Measurements from ENCODE around the gene MFAP5.

Gene MFAP5

DNA sequence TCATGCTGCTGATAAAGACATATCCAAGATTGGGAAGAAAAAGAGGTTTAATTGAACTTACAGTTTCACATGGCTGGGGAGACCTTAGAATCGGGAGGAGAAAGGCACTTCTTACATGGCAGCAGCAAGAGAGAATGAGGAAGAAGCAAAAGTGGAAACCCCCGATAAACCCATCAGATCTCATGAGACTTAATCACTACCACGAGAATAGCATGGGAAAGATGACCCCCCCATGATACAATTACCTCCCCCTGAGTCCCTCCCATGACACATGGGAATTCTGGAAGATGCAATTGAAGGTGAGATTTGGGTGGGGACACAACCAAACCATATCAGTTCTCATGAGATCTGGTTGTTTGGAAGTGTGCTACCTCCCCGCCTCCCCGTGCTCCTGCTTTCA is 9.8 kb upstream of the MFAP5 start:
- no peaks in the 10 kb centered on the region for H3K27me3 ChIP-seq (ENCODE audit: control insufficient read depth, insufficient read depth, low read length)
- H3K4me1 ChIP-seq (ENCODE audit: control insufficient read depth, insufficient read depth, low read length): no peaks in the 10 kb centered on the region
- no peak overlapping the region for H3K4me2 ChIP-seq (ENCODE audit: low read length)
- no peaks in the 10 kb centered on the region for H3K36me3 ChIP-seq (ENCODE audit: insufficient read depth, low read length)
- no peak overlapping the region for H3K4me3 ChIP-seq (ENCODE audit: low read length)
- no peak overlapping the region for H3K9ac ChIP-seq (ENCODE audit: low read depth, low read length)
- no peaks in the 10 kb centered on the region for H3K9me3 ChIP-seq (replicated peaks; ENCODE audit: low read length)

DNA sequence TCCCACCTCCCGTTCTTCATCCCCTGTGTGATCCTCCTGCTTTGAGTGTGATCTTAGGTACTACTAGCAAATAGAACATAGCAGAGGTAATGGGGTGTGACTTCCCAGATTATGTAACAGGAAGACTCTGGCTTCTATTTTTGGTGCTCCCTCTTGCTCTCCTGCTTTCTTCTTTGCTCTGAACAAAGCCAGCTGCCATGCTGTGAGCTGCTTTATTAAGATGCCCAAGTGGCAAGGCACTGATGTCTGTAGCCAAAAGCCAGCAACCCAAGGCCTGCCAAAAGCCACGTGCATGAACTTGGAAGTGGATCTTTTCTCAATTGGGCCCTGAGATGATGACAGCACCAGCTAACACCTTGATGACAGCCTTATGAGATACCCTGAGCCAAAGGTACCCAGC is 5.8 kb upstream of the MFAP5 start:
- Histone ChIP-seq H3K4me2 (ENCODE audit: low read length) (no peak overlapping the region), H3K36me3 (ENCODE audit: insufficient read depth, low read length) (no peaks in the 10 kb centered on the region), H3K9me3 (replicated peaks; ENCODE audit: low read length) (no peaks in the 10 kb centered on the region), H3K9ac (ENCODE audit: low read depth, low read length) (no peak overlapping the region), H3K4me1 (ENCODE audit: control insufficient read depth, insufficient read depth, low read length) (no peaks in the 10 kb centered on the region), H3K27me3 (ENCODE audit: control insufficient read depth, insufficient read depth, low read length) (no peaks in the 10 kb centered on the region), H3K4me3 (ENCODE audit: low read length) (no peak overlapping the region)

DNA sequence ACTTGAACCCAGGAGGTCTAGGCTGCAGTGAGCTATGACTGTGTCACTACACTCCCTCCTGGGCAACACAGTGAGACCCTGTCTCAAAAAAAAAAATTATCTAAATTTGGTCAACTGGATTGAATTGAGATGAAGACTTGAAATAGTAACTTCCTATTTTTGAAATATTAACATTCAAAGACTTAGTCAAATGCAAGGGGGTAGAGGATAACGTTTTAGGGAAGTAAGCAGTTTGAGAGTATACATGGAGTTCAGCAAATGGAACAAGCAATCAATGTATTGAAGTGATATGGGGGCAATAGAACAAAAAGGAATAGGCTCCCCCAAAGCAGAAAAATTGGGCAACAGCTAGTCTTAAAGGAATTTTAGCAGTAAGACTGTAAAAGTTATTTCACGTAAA is 4.6 kb upstream of the MFAP5 start:
- Histone ChIP-seq H3K4me2 (ENCODE audit: low read length) (no peak overlapping the region), H3K36me3 (ENCODE audit: insufficient read depth, low read length) (no peaks in the 10 kb centered on the region), H3K9me3 (replicated peaks; ENCODE audit: low read length) (no peaks in the 10 kb centered on the region), H3K4me3 (ENCODE audit: low read length) (no peak overlapping the region), H3K4me1 (ENCODE audit: control insufficient read depth, insufficient read depth, low read length) (peaks cover 3% of the 10 kb centered on the region), H3K27me3 (ENCODE audit: control insufficient read depth, insufficient read depth, low read length) (no peaks in the 10 kb centered on the region), H3K9ac (ENCODE audit: low read depth, low read length) (no peak overlapping the region)

DNA sequence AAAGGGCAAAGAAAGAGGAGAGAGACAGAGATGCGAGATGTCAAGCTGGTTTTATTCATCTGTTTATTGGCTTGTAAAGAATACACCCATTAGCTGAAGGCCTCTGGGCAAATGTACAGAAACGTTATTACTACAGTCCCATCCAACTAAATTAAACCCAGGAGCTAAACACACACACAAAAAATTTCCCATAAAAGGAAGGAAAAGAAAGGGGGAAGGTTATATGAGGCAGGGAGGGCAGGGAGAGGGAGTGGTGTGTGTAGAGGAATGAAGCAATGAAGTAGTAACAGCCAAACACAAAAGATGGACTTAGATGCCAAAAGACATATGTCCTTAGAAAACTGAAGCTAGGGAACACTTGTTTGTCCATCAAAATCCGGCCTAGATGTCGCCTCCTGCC is 3.1 kb upstream of the MFAP5 start:
- Histone ChIP-seq H3K9me3 (replicated peaks; ENCODE audit: low read length) (no peaks in the 10 kb centered on the region), H3K9ac (ENCODE audit: low read depth, low read length) (no peak overlapping the region), H3K4me3 (ENCODE audit: low read length) (no peak overlapping the region), H3K4me1 (ENCODE audit: control insufficient read depth, insufficient read depth, low read length) (peaks cover 3% of the 10 kb centered on the region), H3K4me2 (ENCODE audit: low read length) (no peak overlapping the region), H3K36me3 (ENCODE audit: insufficient read depth, low read length) (no peaks in the 10 kb centered on the region), H3K27me3 (ENCODE audit: control insufficient read depth, insufficient read depth, low read length) (no peaks in the 10 kb centered on the region)

- Histone ChIP-seq H3K4me2 (ENCODE audit: low read length) (no peak overlapping the region), H3K36me3 (ENCODE audit: insufficient read depth, low read length) (no peaks in the 10 kb centered on the region), H3K4me1 (ENCODE audit: control insufficient read depth, insufficient read depth, low read length) (peaks cover 3% of the 10 kb centered on the region), H3K4me3 (ENCODE audit: low read length) (no peak overlapping the region), H3K27me3 (ENCODE audit: control insufficient read depth, insufficient read depth, low read length) (no peaks in the 10 kb centered on the region), H3K9me3 (replicated peaks; ENCODE audit: low read length) (no peaks in the 10 kb centered on the region), H3K9ac (ENCODE audit: low read depth, low read length) (no peak overlapping the region)
Observed at GRCh38 chr12:8664228-8664913, 1.7 kb upstream of the MFAP5 start.

DNA sequence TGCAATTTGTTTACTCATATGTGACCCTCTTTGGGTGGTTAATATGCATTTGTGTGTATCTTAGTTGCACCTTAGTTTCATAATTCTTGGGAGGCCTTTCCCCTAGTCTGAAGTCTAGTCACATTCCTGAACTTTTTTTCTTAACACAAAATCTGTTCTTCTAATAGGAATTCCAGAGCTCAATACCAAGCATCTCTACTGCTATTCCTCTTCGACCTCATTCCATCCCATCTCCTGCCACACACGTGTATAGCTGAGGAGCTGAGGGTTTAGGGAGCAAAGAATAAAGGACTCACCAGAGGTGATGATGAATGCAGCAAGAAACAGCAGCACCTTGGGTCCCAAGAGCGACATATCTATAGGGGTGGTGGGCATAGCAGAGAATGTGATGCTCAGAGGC is 875 bp downstream of the MFAP5 start:
- no peaks in the 10 kb centered on the region for H3K36me3 ChIP-seq (ENCODE audit: insufficient read depth, low read length)
- H3K4me3 ChIP-seq (ENCODE audit: low read length): peak overlapping the region; percentile 66
- H3K4me2 ChIP-seq (ENCODE audit: low read length): peak overlapping the region; percentile 70
- H3K9me3 ChIP-seq (replicated peaks; ENCODE audit: low read length): no peaks in the 10 kb centered on the region
- peak overlapping the region; percentile 77 for H3K9ac ChIP-seq (ENCODE audit: low read depth, low read length)
- H3K4me1 ChIP-seq (ENCODE audit: control insufficient read depth, insufficient read depth, low read length): peaks cover 3% of the 10 kb centered on the region
- H3K27me3 ChIP-seq (ENCODE audit: control insufficient read depth, insufficient read depth, low read length): no peaks in the 10 kb centered on the region

DNA sequence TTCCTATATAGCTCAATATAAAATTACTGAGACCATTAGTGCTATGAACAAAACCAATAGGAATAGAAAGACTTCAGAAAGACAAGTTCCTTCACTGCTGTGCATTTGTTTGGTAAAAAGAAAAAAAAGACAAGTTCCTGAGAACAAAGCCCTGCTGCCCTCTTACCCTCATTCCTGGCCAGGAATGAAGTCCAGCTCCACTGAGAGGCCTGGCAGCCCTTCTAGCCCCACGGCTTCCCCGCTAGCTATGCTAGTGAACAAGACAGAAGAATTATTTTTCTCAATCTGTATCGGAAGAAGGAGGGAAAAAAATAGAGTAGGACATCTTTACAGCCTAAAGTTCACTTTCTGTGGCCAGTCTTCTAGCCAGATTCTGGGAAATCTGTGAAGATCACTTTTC is 1.6 kb downstream of the MFAP5 start:
- H3K4me3 ChIP-seq (ENCODE audit: low read length): no peak overlapping the region

GRCh38 chr12:8658346-8658745 is 4.3 kb downstream of the MFAP5 start:
- peaks cover 3% of the 10 kb centered on the region for H3K4me1 ChIP-seq (ENCODE audit: control insufficient read depth, insufficient read depth, low read length)
- H3K36me3 ChIP-seq (ENCODE audit: insufficient read depth, low read length): no peaks in the 10 kb centered on the region
- H3K9ac ChIP-seq (ENCODE audit: low read depth, low read length): no peak overlapping the region
- no peaks in the 10 kb centered on the region for H3K27me3 ChIP-seq (ENCODE audit: control insufficient read depth, insufficient read depth, low read length)
- no peaks in the 10 kb centered on the region for H3K9me3 ChIP-seq (replicated peaks; ENCODE audit: low read length)
- no peak overlapping the region for H3K4me3 ChIP-seq (ENCODE audit: low read length)
- H3K4me2 ChIP-seq (ENCODE audit: low read length): no peak overlapping the region

More for the DNA sequence above, 1.6 kb downstream of the MFAP5 start:
- no peaks in the 10 kb centered on the region for H3K36me3 ChIP-seq (ENCODE audit: insufficient read depth, low read length)
- H3K27me3 ChIP-seq (ENCODE audit: control insufficient read depth, insufficient read depth, low read length): no peaks in the 10 kb centered on the region
- peaks cover 3% of the 10 kb centered on the region for H3K4me1 ChIP-seq (ENCODE audit: control insufficient read depth, insufficient read depth, low read length)
- no peaks in the 10 kb centered on the region for H3K9me3 ChIP-seq (replicated peaks; ENCODE audit: low read length)
- H3K4me2 ChIP-seq (ENCODE audit: low read length): no peak overlapping the region
- no peak overlapping the region for H3K9ac ChIP-seq (ENCODE audit: low read depth, low read length)

DNA sequence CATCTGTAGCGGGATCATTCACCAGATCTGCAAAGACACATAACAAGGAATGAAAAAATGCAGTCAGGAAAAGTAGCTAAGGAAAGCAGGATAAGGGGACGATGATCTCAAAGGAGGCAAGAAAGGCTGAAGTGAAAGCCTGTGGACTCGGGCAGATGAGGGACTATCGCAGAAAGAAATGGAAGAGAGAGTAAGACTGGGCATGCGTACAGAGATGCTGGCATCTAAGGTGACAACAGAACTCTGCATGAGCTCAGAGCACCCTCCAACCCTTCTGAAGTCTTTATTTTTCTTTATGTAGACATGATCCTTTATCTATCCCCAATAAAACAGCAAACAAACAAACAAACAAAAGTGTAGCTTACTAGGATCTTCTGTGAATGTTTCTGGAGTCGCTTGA is 7.2 kb downstream of the MFAP5 start:
- H3K9me3 ChIP-seq (replicated peaks; ENCODE audit: low read length): no peaks in the 10 kb centered on the region
- no peak overlapping the region for H3K9ac ChIP-seq (ENCODE audit: low read depth, low read length)
- H3K4me2 ChIP-seq (ENCODE audit: low read length): no peak overlapping the region
- H3K4me3 ChIP-seq (ENCODE audit: low read length): no peak overlapping the region
- no peaks in the 10 kb centered on the region for H3K4me1 ChIP-seq (ENCODE audit: control insufficient read depth, insufficient read depth, low read length)
- H3K36me3 ChIP-seq (ENCODE audit: insufficient read depth, low read length): no peaks in the 10 kb centered on the region
- no peaks in the 10 kb centered on the region for H3K27me3 ChIP-seq (ENCODE audit: control insufficient read depth, insufficient read depth, low read length)

DNA sequence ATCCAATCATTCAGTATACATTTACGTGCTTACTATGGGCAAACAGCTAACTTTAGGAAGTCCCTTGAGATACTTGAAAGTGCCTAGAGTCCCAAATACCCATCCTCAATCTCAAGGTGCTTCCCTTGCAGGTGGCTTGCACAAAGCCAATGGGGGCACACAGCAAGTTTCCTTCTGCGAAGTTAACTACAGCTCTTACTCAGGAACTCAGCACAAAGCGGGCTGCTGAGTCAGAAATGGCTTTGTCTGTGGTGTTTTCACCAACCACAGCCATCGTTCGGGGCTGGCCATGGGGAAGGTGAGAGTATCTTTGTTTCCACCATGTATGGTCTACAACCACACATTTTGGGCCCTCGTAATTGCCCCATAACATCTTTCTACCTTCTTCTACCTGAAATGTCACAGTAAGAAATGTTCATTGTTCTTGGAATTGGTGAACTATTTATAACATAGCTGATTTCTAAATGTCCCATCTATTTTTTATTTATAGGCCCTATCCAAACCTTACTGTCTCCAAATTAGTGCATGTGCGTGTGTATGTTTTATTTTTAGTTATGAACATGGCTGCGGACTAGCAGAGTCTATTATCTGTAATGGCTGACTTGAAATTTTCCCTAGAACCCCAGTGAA is 13.9 kb downstream of the MFAP5 start:
- Histone ChIP-seq H3K9me3 (replicated peaks; ENCODE audit: low read length) (no peaks in the 10 kb centered on the region), H3K4me2 (ENCODE audit: low read length) (no peak overlapping the region), H3K27me3 (ENCODE audit: control insufficient read depth, insufficient read depth, low read length) (no peaks in the 10 kb centered on the region), H3K36me3 (ENCODE audit: insufficient read depth, low read length) (no peaks in the 10 kb centered on the region), H3K4me3 (ENCODE audit: low read length) (no peak overlapping the region), H3K9ac (ENCODE audit: low read depth, low read length) (no peak overlapping the region), H3K4me1 (ENCODE audit: control insufficient read depth, insufficient read depth, low read length) (no peaks in the 10 kb centered on the region)

GRCh38 chr12:8647968-8648367 is 14.7 kb downstream of the MFAP5 start:
- H3K27me3 ChIP-seq (ENCODE audit: control insufficient read depth, insufficient read depth, low read length): no peaks in the 10 kb centered on the region
- no peaks in the 10 kb centered on the region for H3K36me3 ChIP-seq (ENCODE audit: insufficient read depth, low read length)
- no peak overlapping the region for H3K9ac ChIP-seq (ENCODE audit: low read depth, low read length)
- H3K4me3 ChIP-seq (ENCODE audit: low read length): no peak overlapping the region
- H3K9me3 ChIP-seq (replicated peaks; ENCODE audit: low read length): no peaks in the 10 kb centered on the region
- no peak overlapping the region for H3K4me2 ChIP-seq (ENCODE audit: low read length)
- H3K4me1 ChIP-seq (ENCODE audit: control insufficient read depth, insufficient read depth, low read length): no peaks in the 10 kb centered on the region
